ENCODE measurements around the gene CTXN1. TPM values are rescaled to one million over a fixed set of nuclear protein-coding genes. Genes with fewer than 3 reads are reported as not detected.

CTXN1 gene
- total and polyA plus RNA-seq, 2 of the 4 experiments (the other 2 are of a cell fraction) = 0.36 to 7.4 TPM

GRCh38 chr19:7883105-7883504 is 42.8 kb downstream of the CTXN1 start:
- no CpG with 5 or more reads among the region's 4 CpGs for WGBS, 2 experiments (ENCODE audit: extremely low coverage in 2 of 2, insufficient read length in 1 of 2)
- POLR2A ChIA-PET (ENCODE audit: unreplicated experiment) = interaction anchor here (0.7 kb wide), 1 partner anchor 360 kb away, joined by 12 read pairs; no protein-coding TSS in a partner anchor
- Histone ChIP-seq H2BK120ac (ENCODE audit: low read depth, low read length) (no peak overlapping the region), H3K9ac (ENCODE audit: low read depth, low read length) (no peak overlapping the region), H3K18ac (ENCODE audit: low read depth, low read length) (no peak overlapping the region), H3K36me3 (ENCODE audit: control insufficient read depth, insufficient read depth, low read length) (no peaks in the 10 kb centered on the region), H3K4me2 (ENCODE audit: low read depth, low read length) (no peak overlapping the region), H2BK15ac (ENCODE audit: low read depth, low read length) (no peak overlapping the region), H3K4me3 (ENCODE audit: insufficient read depth, low read depth, low read length) (no peak overlapping the region), H3K4ac (ENCODE audit: low read depth, low read length) (no peak overlapping the region), H3K56ac (ENCODE audit: extremely low read depth, insufficient read depth, low read length) (no peak overlapping the region), H3K4me1 (ENCODE audit: control insufficient read depth, insufficient read depth, low read length) (no peaks in the 10 kb centered on the region), H3K9me3 (ENCODE audit: control insufficient read depth, insufficient read depth, low read length) (no peaks in the 10 kb centered on the region), H3K9me1 (ENCODE audit: insufficient read depth, low read length) (no peaks in the 10 kb centered on the region), H4K91ac (ENCODE audit: insufficient read depth, low read depth, low read length) (no peak overlapping the region), H3K23ac (ENCODE audit: low read depth, low read length) (no peak overlapping the region), H4K5ac (ENCODE audit: low read depth, low read length) (no peak overlapping the region), H2BK20ac (ENCODE audit: low read depth, low read length) (no peak overlapping the region), H4K20me1 (ENCODE audit: insufficient read depth, low read length) (no peaks in the 10 kb centered on the region), H2AK5ac (ENCODE audit: low read depth, low read length) (no peak overlapping the region), H3K27ac (ENCODE audit: insufficient read depth, low read length) (no peak overlapping the region), H4K8ac (ENCODE audit: low read depth in 2 of 2, low read length in 2 of 2) (no peak overlapping the region), H3K14ac (replicated peaks; ENCODE audit: low read depth, low read length) (no peak overlapping the region), H2AK9ac (replicated peaks; ENCODE audit: low read depth, low read length, poor library complexity) (no peak overlapping the region), H3K27me3 (ENCODE audit: control insufficient read depth, insufficient read depth, low read length) (no peaks in the 10 kb centered on the region), H2BK5ac (ENCODE audit: low read depth, low read length, poor library complexity, severe bottlenecking) (no peak overlapping the region), H3K79me1 (ENCODE audit: low read depth in 1 of 2, low read length in 2 of 2) (no peaks in the 10 kb centered on the region), H2AFZ (replicated peaks; ENCODE audit: low read length, poor library complexity) (no peak overlapping the region)
- TF ChIP-seq, protein P1, sequence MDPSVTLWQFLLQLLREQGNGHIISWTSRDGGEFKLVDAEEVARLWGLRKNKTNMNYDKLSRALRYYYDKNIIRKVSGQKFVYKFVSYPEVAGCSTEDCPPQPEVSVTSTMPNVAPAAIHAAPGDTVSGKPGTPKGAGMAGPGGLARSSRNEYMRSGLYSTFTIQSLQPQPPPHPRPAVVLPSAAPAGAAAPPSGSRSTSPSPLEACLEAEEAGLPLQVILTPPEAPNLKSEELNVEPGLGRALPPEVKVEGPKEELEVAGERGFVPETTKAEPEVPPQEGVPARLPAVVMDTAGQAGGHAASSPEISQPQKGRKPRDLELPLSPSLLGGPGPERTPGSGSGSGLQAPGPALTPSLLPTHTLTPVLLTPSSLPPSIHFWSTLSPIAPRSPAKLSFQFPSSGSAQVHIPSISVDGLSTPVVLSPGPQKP (IDR thresholded peaks at IDR 0.05; ENCODE audit: borderline replicate concordance, low read depth, low read length) = no peak
- no peak for TF ChIP-seq MAZ (IDR thresholded peaks at IDR 0.05; ENCODE audit: borderline replicate concordance, low read depth, low read length)
- TF ChIP-seq USF2 (IDR thresholded peaks at IDR 0.05; ENCODE audit: low read depth, low read length) = no peak
- TF ChIP-seq FOS (IDR thresholded peaks at IDR 0.05; ENCODE audit: low read depth, low read length) = no peak
- TF ChIP-seq SMC3 (IDR thresholded peaks at IDR 0.05; ENCODE audit: low read depth, low read length) = no peak
- no peak for TF ChIP-seq CTCF (conservative IDR thresholded peaks at IDR 0.05; ENCODE audit: low read depth, low read length)
- TF ChIP-seq NFE2L2 (IDR thresholded peaks at IDR 0.05; ENCODE audit: low read depth, low read length) = no peak
- TF ChIP-seq MAFK (IDR thresholded peaks at IDR 0.05; ENCODE audit: low read depth, low read length) = no peak
- no peak for TF ChIP-seq MXI1 (IDR thresholded peaks at IDR 0.05; ENCODE audit: borderline replicate concordance, low read depth, low read length)
- TF ChIP-seq RCOR1 (IDR thresholded peaks at IDR 0.05; ENCODE audit: insufficient replicate concordance, low read length) = no peak
- TF ChIP-seq RFX5 (IDR thresholded peaks at IDR 0.05; ENCODE audit: low read depth, low read length) = no peak
- CTCF ChIA-PET = interaction anchor here (1.5 kb wide), 1 partner anchor 14 kb away, joined by 6 read pairs; no protein-coding TSS in a partner anchor
- DNase-seq (no peak), ATAC-seq (ENCODE audit: low read depth) (no peak)
- intact Hi-C loops (cut with micrococcal nuclease) = no loop called here
- in situ Hi-C loops (cut with MboI; ENCODE audit: low sequenced_read_pairs) = no loop called here
- dilution Hi-C loops (cut with HindIII; ENCODE audit: low sequenced_read_pairs, unreplicated experiment) = no loop called here
- BruUV-seq (replicated peaks) = no TSS peak

All from IMR-90 (cell line).